HUES48 (cell line): Measurements from ENCODE around the gene MNX1.

Experiments used
- H3K27ac ChIP-seq: one replicate; pipeline ENCODE4 v1.7.0; 2013; ENCODE audit warnings: low read depth, low read length, inconsistent platforms
- H3K27me3 ChIP-seq: 2 replicates; pipeline ENCODE4 v1.6.1; 2013; ENCODE audit warnings: mild to moderate bottlenecking, low read length; ENCODE audit not compliant: control insufficient read depth, insufficient read depth
- H3K36me3 ChIP-seq: 2 replicates; pipeline ENCODE4 v1.6.1; 2013; ENCODE audit warnings: low read length; ENCODE audit not compliant: control insufficient read depth, insufficient read depth
- H3K4me1 ChIP-seq: 2 replicates; pipeline ENCODE4 v1.6.1; 2013; ENCODE audit warnings: mild to moderate bottlenecking, low read length; ENCODE audit not compliant: control insufficient read depth, insufficient read depth
- H3K4me3 ChIP-seq: 2 replicates; pipeline ENCODE4 v1.5.1; 2013; ENCODE audit warnings: mild to moderate bottlenecking, low read depth, low read length
- H3K9ac ChIP-seq: 2 replicates; pipeline ENCODE4 v1.6.1; 2013; ENCODE audit warnings: mild to moderate bottlenecking, low read depth, low read length, moderate library complexity
- H3K9me3 ChIP-seq: 2 replicates; pipeline ENCODE4 v1.6.1; 2013; ENCODE audit warnings: low read length; ENCODE audit not compliant: control insufficient read depth, insufficient read depth

The MNX1 gene

GRCh38 chr7:157032644-157033482 lies 22.4 kb upstream of the MNX1 start:
- Histone ChIP-seq H3K9ac (no peak overlapping the region), H3K4me1 (no peaks in the 10 kb centered on the region), H3K36me3 (no peaks in the 10 kb centered on the region), H3K9me3 (no peaks in the 10 kb centered on the region), H3K27me3 (peaks cover 21% of the 10 kb centered on the region), H3K4me3 (no peak overlapping the region), H3K27ac (no peak overlapping the region)

GRCh38 chr7:157032128-157032527 lies 21.7 kb upstream of the MNX1 start:
- H3K4me3 ChIP-seq: no peak overlapping the region
- H3K27me3 ChIP-seq: peaks cover 28% of the 10 kb centered on the region
- no peaks in the 10 kb centered on the region for H3K4me1 ChIP-seq
- H3K27ac ChIP-seq: no peak overlapping the region
- H3K9me3 ChIP-seq: no peaks in the 10 kb centered on the region
- H3K9ac ChIP-seq: no peak overlapping the region
- H3K36me3 ChIP-seq: no peaks in the 10 kb centered on the region

GRCh38 chr7:157028199-157028903 lies 17.9 kb upstream of the MNX1 start:
- Histone ChIP-seq H3K9me3 (no peaks in the 10 kb centered on the region), H3K27ac (no peak overlapping the region), H3K9ac (no peak overlapping the region), H3K27me3 (peaks cover 66% of the 10 kb centered on the region), H3K36me3 (no peaks in the 10 kb centered on the region), H3K4me1 (no peaks in the 10 kb centered on the region), H3K4me3 (no peak overlapping the region)

- no peaks in the 10 kb centered on the region for H3K9me3 ChIP-seq
- H3K27me3 ChIP-seq: peaks cover 73% of the 10 kb centered on the region
- H3K4me3 ChIP-seq: no peak overlapping the region
- no peak overlapping the region for H3K27ac ChIP-seq
- H3K36me3 ChIP-seq: no peaks in the 10 kb centered on the region
- H3K9ac ChIP-seq: no peak overlapping the region
- H3K4me1 ChIP-seq: peaks cover 4% of the 10 kb centered on the region
These were observed 17.2 kb upstream of the MNX1 start for GRCh38 chr7:157027568-157028198.

GRCh38 chr7:157024716-157025115 lies 14.3 kb upstream of the MNX1 start:
- Histone ChIP-seq H3K9me3 (no peaks in the 10 kb centered on the region), H3K9ac (no peak overlapping the region), H3K4me1 (peaks cover 17% of the 10 kb centered on the region), H3K4me3 (no peak overlapping the region), H3K36me3 (no peaks in the 10 kb centered on the region), H3K27ac (no peak overlapping the region), H3K27me3 (peaks cover 95% of the 10 kb centered on the region)

- no peak overlapping the region for H3K4me3 ChIP-seq
- no peak overlapping the region for H3K9ac ChIP-seq
- peaks cover 17% of the 10 kb centered on the region for H3K4me1 ChIP-seq
- no peak overlapping the region for H3K27ac ChIP-seq
- H3K9me3 ChIP-seq: no peaks in the 10 kb centered on the region
- H3K36me3 ChIP-seq: no peaks in the 10 kb centered on the region
- H3K27me3 ChIP-seq: peaks cover 100% of the 10 kb centered on the region
These were observed 13.1 kb upstream of the MNX1 start for GRCh38 chr7:157023589-157023905.

- H3K36me3 ChIP-seq: no peaks in the 10 kb centered on the region
- peaks cover 100% of the 10 kb centered on the region for H3K27me3 ChIP-seq
- no peak overlapping the region for H3K27ac ChIP-seq
- no peak overlapping the region for H3K4me3 ChIP-seq
- H3K4me1 ChIP-seq: peaks cover 17% of the 10 kb centered on the region
- H3K9ac ChIP-seq: no peak overlapping the region
- H3K9me3 ChIP-seq: no peaks in the 10 kb centered on the region
These were observed 12.5 kb upstream of the MNX1 start for GRCh38 chr7:157022681-157023588.

GRCh38 chr7:157021871-157022680 lies 11.6 kb upstream of the MNX1 start:
- H3K4me3 ChIP-seq: no peak overlapping the region

GRCh38 chr7:157021071-157021870 lies 10.8 kb upstream of the MNX1 start:
- no peak overlapping the region for H3K27ac ChIP-seq
- H3K9ac ChIP-seq: no peak overlapping the region
- H3K9me3 ChIP-seq: no peaks in the 10 kb centered on the region
- H3K36me3 ChIP-seq: no peaks in the 10 kb centered on the region
- H3K4me1 ChIP-seq: peaks cover 30% of the 10 kb centered on the region
- no peak overlapping the region; the same call in 1 of the 2 replicates for H3K4me3 ChIP-seq
- peaks cover 100% of the 10 kb centered on the region for H3K27me3 ChIP-seq

More at GRCh38 chr7:157021871-157022680, 11.6 kb upstream of the MNX1 start:
- Histone ChIP-seq H3K27me3 (peaks cover 100% of the 10 kb centered on the region), H3K4me1 (peaks cover 22% of the 10 kb centered on the region), H3K9ac (no peak overlapping the region), H3K9me3 (no peaks in the 10 kb centered on the region), H3K27ac (no peak overlapping the region), H3K36me3 (no peaks in the 10 kb centered on the region)
